ENCODE results near the gene MADD.

DNA sequence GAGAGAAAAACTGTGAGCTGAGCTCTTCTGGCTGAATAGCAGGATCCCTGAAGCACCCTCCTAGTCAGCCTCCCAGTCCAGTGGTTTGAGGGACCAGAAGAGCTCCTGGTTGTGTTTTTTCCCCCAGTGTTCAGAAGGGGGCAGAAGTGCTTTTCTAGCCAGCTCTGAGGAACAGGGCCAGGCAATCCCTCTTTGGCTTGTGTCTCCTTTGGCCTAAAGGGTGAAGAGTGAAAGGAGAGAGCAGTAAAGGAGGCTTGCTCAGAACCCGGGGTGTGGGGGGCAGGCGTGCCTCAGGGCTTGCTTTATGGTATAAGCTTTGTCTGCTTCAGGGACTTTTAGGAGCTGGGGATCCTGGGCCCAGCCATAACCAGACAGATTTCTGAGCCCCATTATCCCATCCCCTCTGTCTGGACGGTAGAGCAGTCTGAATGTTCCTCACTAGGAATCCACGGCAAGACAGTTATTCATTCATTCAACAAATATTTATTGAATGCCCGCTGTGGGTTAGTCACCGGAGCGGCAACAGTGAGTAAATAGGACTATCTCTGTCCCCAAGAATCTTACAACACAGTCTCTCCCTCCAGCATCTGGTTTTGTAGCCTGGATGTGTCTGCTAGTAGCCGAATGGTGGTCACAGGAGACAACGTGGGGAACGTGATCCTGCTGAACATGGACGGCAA is 35.8 kb upstream of the MADD start:
- TF ChIP-seq EZH2 (IDR thresholded peaks at IDR 0.05; ENCODE audit: borderline replicate concordance, low read depth, low read length, poor library complexity, severe bottlenecking): no peak
- TF ChIP-seq, protein P1, sequence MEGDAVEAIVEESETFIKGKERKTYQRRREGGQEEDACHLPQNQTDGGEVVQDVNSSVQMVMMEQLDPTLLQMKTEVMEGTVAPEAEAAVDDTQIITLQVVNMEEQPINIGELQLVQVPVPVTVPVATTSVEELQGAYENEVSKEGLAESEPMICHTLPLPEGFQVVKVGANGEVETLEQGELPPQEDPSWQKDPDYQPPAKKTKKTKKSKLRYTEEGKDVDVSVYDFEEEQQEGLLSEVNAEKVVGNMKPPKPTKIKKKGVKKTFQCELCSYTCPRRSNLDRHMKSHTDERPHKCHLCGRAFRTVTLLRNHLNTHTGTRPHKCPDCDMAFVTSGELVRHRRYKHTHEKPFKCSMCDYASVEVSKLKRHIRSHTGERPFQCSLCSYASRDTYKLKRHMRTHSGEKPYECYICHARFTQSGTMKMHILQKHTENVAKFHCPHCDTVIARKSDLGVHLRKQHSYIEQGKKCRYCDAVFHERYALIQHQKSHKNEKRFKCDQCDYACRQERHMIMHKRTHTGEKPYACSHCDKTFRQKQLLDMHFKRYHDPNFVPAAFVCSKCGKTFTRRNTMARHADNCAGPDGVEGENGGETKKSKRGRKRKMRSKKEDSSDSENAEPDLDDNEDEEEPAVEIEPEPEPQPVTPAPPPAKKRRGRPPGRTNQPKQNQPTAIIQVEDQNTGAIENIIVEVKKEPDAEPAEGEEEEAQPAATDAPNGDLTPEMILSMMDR (conservative IDR thresholded peaks at IDR 0.05; ENCODE audit: low read depth, low read length): peak; percentile 60

Measured in A673 (cell line).